Panc1 (cell line): ENCODE data around the gene PCAT7. TPM values are rescaled to one million over a fixed set of nuclear protein-coding genes. Genes with fewer than 3 reads are reported as not detected.

Experiments
- ATAC-seq: fragments of 200-7000 bp; cut with Tn5 transposase; 2 replicates; pipeline ENCODE4 v1.9.1; 2020; ENCODE audit warnings: mild to moderate bottlenecking, moderate library complexity
- BruUV-seq: library from RNA; stranded (reverse); fragments of 400-500 nt; replicated peaks from 2 replicates; lab custom pipeline; 2021; lab: Mats Ljungman, UMichigan
- CTCF ChIA-PET: fragments of 300-600 bp; sonication (Branson Sonifier 250); formaldehyde crosslinking; loops from one replicate; lab custom pipeline; 2022; ENCODE audit warnings: antibody characterized with exemption; lab: Charles Lee
- POLR2A ChIA-PET: fragments of 300-600 bp; sonication (Branson Sonifier 250); formaldehyde crosslinking; loops from one replicate; lab custom pipeline; 2022; ENCODE audit warnings: antibody characterized with exemption; lab: Charles Lee
- DNase-seq: peaks from one replicate; pipeline ENCODE4 v3.0.0-alpha.2; 2010; ENCODE audit warnings: low read depth, low spot score
- H3K27ac ChIP-seq: 2 replicates; pipeline ENCODE4 v1.5.1; 2011; ENCODE audit warnings: mild to moderate bottlenecking, low read length, inconsistent platforms
- H3K27me3 ChIP-seq: fragments of 200-500 bp; sonication (Bioruptor generic); 2 replicates; pipeline ENCODE4 v1.6.0; 2014; ENCODE audit warnings: low read length, inconsistent platforms; ENCODE audit not compliant: control insufficient read depth, insufficient read depth
- H3K36me3 ChIP-seq: fragments of 200-500 bp; sonication (Bioruptor generic); 2 replicates; pipeline ENCODE4 v1.5.1; 2014; ENCODE audit warnings: inconsistent platforms, mild to moderate bottlenecking, low read length, moderate library complexity; ENCODE audit not compliant: control insufficient read depth, insufficient read depth
- H3K4me1 ChIP-seq: 2 replicates; pipeline ENCODE4 v1.5.1; 2011; ENCODE audit warnings: inconsistent platforms, mild to moderate bottlenecking, low read length, moderate library complexity; ENCODE audit not compliant: control insufficient read depth, insufficient read depth
- H3K4me3 ChIP-seq, 2 experiments: 2 replicates each; pipeline ENCODE4 v1.5.1; 2011 to 2012; ENCODE audit warnings: low read depth in 2 of 2, low read length in 2 of 2, mild to moderate bottlenecking in 2 of 2, inconsistent platforms in 1 of 2, moderate library complexity in 1 of 2
- H3K9me3 ChIP-seq: fragments of 200-500 bp; sonication (Bioruptor generic); 2 replicates; pipeline ENCODE4 v1.5.1; 2014; ENCODE audit warnings: low read depth, mild to moderate bottlenecking, inconsistent platforms, low read length, moderate library complexity; ENCODE audit not compliant: control insufficient read depth, insufficient read depth
- CTCF ChIP-seq: fragments of 450-650 bp; IDR thresholded peaks from 2 replicates; pipeline ENCODE4 v1.5.1; 2017; ENCODE audit warnings: mild to moderate bottlenecking
- POLR2AphosphoS5 ChIP-seq: IDR thresholded peaks from 2 replicates; pipeline ENCODE4 v1.6.1; 2012; ENCODE audit warnings: mild to moderate bottlenecking, low read depth, low read length, moderate library complexity
- REST ChIP-seq, 2 experiments: IDR thresholded peaks; 2 replicates each; pipeline ENCODE4 v1.6.1; 2011 to 2012; ENCODE audit warnings: low read depth in 2 of 2, control low read depth in 1 of 2, low read length in 1 of 2, mild to moderate bottlenecking in 1 of 2, moderate library complexity in 1 of 2; ENCODE audit not compliant: insufficient read depth in 1 of 2
- SIN3A ChIP-seq: IDR thresholded peaks from 2 replicates; pipeline ENCODE4 v1.6.1; 2012; ENCODE audit warnings: low read depth, mild to moderate bottlenecking, low read length, moderate library complexity, borderline replicate concordance; ENCODE audit not compliant: insufficient read depth
- TCF7L2 ChIP-seq: IDR thresholded peaks from 2 replicates; pipeline ENCODE4 v1.6.1; 2011; ENCODE audit warnings: mild to moderate bottlenecking, low read depth, low read length, inconsistent platforms
- in situ Hi-C: cut with HindIII; loops from 2 replicates; pipeline ENCODE4 v1.10.0; 2016; ENCODE audit warnings: low sequenced_read_pairs, low pct_unique_long_range_greater_than_20kb
- intact Hi-C: fragments of 100-400 bp; cut with micrococcal nuclease; formaldehyde crosslinking; loops from one replicate; pipeline ENCODE4 v1.10.0; 2022; ENCODE audit not compliant: unreplicated experiment
- total RNA-seq: library from RNA; stranded (reverse); gene quantifications from one replicate; pipeline ENCODE4 v1.2.1, GENCODE V29; 2021; ENCODE audit not compliant: unreplicated experiment

The PCAT7 gene
- total RNA-seq, 1 experiment from 2014 or later = 0.59 TPM

- DNase-seq (no peak), ATAC-seq (no peak)
- Histone ChIP-seq H3K4me1 (no peaks in the 10 kb centered on the region), H3K4me3 (no peak overlapping the region), H3K36me3 (no peaks in the 10 kb centered on the region), H3K27me3 (no peaks in the 10 kb centered on the region), H3K9me3 (no peaks in the 10 kb centered on the region), H3K27ac (no peak overlapping the region)
- ChIA-PET POLR2A (no interaction called here), CTCF (no interaction called here)
- BruUV-seq = no TSS peak
- in situ Hi-C loops = no loop called here
- TF ChIP-seq CTCF (no peak), POLR2AphosphoS5 (no peak), TCF7L2 (no peak), SIN3A (no peak), REST (IDR thresholded peaks at IDR 0.05; ENCODE audit: insufficient read depth in 1 of 2, low read depth in 2 of 2, low read length in 1 of 2) (no peak)
- intact Hi-C loops = no loop called here
Measured at GRCh38 chr9:94612071-94612470, 57.2 kb downstream of the PCAT7 start.

GRCh38 chr9:94613003-94613402 lies 58.1 kb downstream of the PCAT7 start:
- no peaks in the 10 kb centered on the region for H3K4me1 ChIP-seq
- H3K27me3 ChIP-seq = no peaks in the 10 kb centered on the region
- no peak for DNase-seq
- TF ChIP-seq REST (IDR thresholded peaks at IDR 0.05; ENCODE audit: insufficient read depth in 1 of 2, low read depth in 2 of 2, low read length in 1 of 2) = no peak
- TF ChIP-seq TCF7L2 = no peak
- TF ChIP-seq POLR2AphosphoS5 = no peak
- no peak for TF ChIP-seq SIN3A
- TF ChIP-seq CTCF = no peak
- no peak for ATAC-seq
- intact Hi-C loops (no loop called here), in situ Hi-C loops (no loop called here)
- H3K9me3 ChIP-seq = no peaks in the 10 kb centered on the region
- no peak overlapping the region for H3K4me3 ChIP-seq
- BruUV-seq = no TSS peak
- no peak overlapping the region for H3K27ac ChIP-seq
- ChIA-PET POLR2A (no interaction called here), CTCF (no interaction called here)
- no peaks in the 10 kb centered on the region for H3K36me3 ChIP-seq
